GM12801 (cell line): ENCODE measurements around the gene PDE9A.

ENCODE experiments used
- TF ChIP-seq, protein P1 (sequence below): IDR thresholded peaks from one replicate; pipeline ENCODE4 v1.5.1; 2011; ENCODE audit warnings: control low read depth; ENCODE audit not compliant: insufficient read length; ENCODE audit errors: extremely low read depth

PDE9A gene

DNA sequence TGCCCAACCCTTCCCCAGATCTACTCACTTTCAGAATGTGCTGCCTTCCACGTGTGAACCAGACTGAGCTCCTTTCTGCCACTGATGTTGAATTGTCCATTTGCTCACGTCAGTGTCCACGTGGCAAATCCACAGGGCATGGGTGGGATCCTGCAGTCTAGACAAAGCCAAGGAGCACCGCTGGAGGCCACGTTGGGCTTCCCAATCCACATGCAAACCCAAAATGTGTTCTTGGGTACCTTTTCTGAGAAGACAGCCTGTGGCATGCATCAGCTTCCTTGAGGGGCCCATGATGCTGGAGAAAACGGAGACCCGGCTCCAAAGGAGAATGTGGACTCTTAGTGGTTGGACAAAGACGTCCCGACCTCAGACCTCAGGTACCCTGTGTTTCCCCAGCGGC, 87.6 kb downstream of the PDE9A start:
- TF ChIP-seq, protein P1, sequence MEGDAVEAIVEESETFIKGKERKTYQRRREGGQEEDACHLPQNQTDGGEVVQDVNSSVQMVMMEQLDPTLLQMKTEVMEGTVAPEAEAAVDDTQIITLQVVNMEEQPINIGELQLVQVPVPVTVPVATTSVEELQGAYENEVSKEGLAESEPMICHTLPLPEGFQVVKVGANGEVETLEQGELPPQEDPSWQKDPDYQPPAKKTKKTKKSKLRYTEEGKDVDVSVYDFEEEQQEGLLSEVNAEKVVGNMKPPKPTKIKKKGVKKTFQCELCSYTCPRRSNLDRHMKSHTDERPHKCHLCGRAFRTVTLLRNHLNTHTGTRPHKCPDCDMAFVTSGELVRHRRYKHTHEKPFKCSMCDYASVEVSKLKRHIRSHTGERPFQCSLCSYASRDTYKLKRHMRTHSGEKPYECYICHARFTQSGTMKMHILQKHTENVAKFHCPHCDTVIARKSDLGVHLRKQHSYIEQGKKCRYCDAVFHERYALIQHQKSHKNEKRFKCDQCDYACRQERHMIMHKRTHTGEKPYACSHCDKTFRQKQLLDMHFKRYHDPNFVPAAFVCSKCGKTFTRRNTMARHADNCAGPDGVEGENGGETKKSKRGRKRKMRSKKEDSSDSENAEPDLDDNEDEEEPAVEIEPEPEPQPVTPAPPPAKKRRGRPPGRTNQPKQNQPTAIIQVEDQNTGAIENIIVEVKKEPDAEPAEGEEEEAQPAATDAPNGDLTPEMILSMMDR: no peak

DNA sequence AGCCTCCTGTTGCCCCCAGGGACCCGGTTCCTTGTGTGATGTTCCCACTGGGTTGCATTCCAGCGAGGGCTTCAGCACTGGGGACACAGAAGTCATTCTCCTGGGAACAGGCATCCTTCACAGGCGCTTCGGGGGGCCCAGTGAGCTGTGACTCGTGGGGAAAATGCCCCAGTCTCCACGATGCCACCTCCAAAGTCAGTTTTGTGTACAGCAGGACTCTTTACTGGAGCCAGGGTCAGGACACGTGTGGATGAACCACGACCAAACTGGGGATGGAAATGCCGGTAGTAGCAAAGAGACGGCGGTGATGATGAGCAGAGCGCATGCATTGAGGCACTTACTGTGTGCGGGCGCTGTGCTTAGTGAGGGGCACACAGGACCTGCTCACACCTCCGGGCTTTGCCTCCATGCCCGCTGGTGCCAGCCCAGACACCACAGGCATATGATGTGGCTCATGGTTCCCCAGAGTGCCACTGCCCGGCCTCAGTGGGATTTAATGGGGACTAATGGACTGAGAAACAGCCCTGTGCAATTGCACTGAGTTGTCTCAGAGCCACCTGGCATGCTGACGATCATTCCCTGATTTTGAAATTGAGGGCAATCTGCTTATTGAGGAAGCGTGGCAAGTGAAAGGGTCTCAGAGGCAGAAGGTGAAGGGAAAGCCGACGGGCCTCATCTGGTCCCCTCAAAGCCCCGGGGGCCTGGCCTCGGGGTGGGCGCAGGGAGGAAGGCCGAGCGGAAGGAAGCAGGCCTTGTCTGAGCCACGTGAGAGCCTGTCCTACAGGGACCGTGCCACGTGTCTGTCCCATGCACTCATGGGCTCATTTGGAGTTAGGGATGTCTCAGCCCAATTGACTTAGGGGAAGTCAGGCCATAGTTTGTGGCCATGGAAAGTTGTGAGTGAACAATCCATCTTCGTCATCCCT, 91.4 kb downstream of the PDE9A start:
- TF ChIP-seq, protein P1: no peak

DNA sequence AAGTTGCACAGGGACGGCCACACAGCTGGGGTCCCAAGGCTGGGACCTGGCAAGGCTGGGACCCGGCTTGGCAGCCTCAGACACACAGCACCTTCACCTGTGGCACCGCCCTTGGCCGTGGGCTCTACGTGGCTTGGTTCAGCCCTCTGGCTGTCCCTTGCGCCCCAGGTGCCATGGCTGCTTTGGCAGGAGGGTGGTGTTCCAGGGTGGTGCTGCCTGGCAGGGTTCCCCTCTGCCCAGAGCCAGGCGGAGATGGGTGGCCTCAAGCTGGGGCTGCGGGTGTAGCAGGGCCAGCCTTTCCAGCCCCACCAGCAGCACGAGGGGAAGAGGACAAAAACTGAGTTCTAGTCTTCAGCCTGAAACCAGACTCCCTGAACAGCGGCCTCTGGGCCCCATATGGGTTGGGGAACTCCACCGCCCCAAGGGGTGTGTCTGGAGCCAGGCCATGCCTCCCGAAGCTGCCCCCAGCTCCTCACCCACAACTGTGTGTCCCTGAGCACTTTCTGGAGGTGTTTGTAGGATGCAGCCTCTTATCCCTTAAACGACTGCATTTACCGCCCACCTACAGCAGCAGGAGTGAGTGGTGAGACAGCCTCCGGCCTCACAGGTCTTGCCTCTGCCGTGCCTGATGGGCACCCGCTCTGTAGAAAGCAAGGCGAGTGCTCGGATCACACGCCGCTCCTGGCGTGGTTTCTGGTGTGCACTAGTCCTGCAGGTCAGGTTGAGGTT, 92.3 kb downstream of the PDE9A start:
- TF ChIP-seq, protein P1: no peak

DNA sequence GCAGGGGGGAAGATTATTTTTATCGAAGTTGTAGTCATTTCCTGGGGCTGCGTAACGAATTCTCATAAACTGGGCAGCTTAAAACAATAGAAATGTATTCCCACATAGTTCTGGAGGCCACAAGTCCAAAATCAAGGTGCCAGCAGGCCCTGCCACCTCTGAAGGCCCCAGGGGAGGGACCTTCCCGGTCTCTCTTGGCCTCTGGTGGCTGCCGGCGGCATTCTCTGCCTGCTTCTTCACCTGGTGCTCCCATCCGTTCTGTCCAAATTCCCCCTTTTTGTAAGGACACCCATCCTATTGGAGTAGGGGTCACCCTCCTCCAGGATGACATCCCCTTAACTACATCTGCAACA, 92.8 kb downstream of the PDE9A start:
- TF ChIP-seq, protein P1: no peak

DNA sequence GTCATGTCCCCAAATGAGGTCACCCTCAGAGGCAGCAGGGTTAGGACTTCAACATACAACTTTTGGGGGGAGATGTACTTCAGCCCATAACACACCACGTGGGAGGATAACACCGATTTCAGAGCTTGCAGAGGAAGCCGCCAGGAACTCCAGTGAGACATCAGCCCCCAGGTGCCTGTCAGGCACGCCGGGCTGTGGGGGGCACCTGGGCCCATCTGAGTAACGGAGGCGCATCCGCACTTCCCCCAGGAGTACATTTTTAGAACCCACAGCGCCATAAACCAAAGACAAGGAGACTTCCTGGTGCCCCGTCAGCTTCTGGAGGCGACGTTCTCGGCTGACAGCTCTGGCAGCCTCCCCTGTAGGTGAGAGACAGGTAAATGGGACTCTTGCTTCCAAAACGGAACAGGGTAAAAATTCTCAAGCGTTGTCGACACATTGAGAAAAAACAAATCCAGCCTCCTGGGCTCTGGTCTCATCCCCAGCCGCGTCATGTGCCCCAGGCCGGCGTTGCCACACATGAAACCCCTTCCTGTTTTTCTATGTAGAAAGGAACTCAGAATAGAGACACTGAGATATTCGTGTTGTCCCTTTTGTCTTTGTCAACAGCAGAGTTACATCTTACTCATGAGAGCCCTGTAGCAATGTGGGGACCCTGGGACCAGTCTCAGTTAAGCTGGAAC, 93.3 kb downstream of the PDE9A start:
- TF ChIP-seq, protein P1: no peak

DNA sequence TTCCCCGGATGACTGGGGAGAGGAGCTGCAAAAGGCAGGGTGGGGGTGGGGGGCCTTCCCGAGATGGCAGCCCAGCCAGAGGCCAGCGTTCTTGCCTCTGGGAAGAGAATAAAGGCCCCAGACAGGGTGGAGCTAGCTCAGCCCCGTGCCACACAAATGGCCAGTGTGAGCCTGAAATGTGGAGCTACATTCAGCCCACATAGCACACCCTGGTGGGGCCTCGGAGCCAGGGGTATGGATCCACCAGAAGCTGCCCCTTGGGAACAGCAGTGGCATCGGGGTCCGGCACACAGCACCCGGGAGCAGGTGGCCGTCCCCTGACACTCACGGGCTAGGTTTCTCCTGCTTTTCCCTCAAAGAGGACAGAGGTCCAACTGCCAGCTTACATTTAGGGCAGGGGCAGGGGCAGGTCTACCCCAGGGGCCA, 93.9 kb downstream of the PDE9A start:
- TF ChIP-seq, protein P1: no peak

DNA sequence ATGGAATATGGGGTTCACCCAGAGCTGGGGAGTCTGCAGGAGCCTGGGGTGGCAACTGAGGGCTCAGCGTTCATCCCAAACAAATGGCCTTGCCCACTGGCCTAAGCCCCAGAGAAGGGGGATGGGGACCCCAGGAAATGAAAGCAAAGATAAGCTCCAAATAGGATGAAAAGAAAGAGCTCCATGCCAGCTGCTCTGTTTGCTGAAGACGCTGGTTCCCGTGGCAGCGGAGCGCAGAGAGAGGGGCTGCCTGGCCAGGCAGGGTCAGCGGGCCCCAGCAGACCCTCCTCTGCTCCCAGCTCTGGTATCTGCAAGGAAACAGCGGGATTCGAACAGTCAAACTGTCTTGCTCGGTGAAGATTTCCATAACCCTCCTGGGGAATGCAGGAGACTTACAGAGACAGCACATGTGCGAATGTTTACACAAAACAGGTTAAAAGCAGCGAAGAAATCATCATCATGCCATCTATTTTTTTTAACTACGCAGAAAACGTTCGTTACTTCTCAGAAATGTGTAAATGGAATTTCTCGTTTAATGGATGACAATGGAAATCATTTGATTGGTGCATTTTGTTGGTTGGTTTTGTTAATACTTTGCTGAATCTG, 94.4 kb downstream of the PDE9A start:
- TF ChIP-seq, protein P1: no peak
